Osteocyte (in vitro differentiated cells): Measurements from ENCODE around the gene C2orf92. TPM values are rescaled to one million over a fixed set of nuclear protein-coding genes. Genes with fewer than 3 reads are reported as not detected.
A peak's percentile ranks its signal among the peaks of the same experiment; 100 is the strongest.

Experiments used
- DNase-seq: peaks from one replicate; pipeline ENCODE4 v3.0.0; 2021; ENCODE audit warnings: mixed read lengths; ENCODE audit not compliant: unreplicated experiment; ENCODE audit errors: extremely low spot score
- H3K27ac Mint-ChIP-seq: one replicate; pipeline ENCODE4 v1.8.0; 2021; ENCODE audit warnings: mild to moderate bottlenecking, mixed read lengths; ENCODE audit not compliant: unreplicated experiment
- H3K27me3 Mint-ChIP-seq: one replicate; pipeline ENCODE4 v1.8.0; 2021; ENCODE audit warnings: mixed read lengths; ENCODE audit not compliant: unreplicated experiment
- H3K36me3 Mint-ChIP-seq: one replicate; pipeline ENCODE4 v1.8.0; 2021; ENCODE audit warnings: mixed read lengths; ENCODE audit not compliant: unreplicated experiment
- H3K4me1 Mint-ChIP-seq: one replicate; pipeline ENCODE4 v1.8.0; 2021; ENCODE audit warnings: mixed read lengths; ENCODE audit not compliant: unreplicated experiment
- H3K4me3 Mint-ChIP-seq: one replicate; pipeline ENCODE4 v1.8.0; 2021; ENCODE audit warnings: mild to moderate bottlenecking, moderate library complexity, mixed read lengths; ENCODE audit not compliant: unreplicated experiment
- H3K9me3 Mint-ChIP-seq: one replicate; pipeline ENCODE4 v1.8.0; 2021; ENCODE audit warnings: mixed read lengths; ENCODE audit not compliant: unreplicated experiment
- total RNA-seq: library from RNA; stranded (reverse); gene quantifications from 2 replicates; pipeline ENCODE4 v1.2.1, GENCODE V29; 2021
- TF ChIP-seq, protein P1 (sequence below): fragments of 200-600 bp; sonication (generic); IDR thresholded peaks from 2 replicates; pipeline ENCODE4 v1.5.0; 2021; ENCODE audit warnings: antibody characterized with exemption, mild to moderate bottlenecking, moderate library complexity

The C2orf92 gene
- total RNA-seq, 1 donor from 2014 or later, result 13.7 TPM

DNA sequence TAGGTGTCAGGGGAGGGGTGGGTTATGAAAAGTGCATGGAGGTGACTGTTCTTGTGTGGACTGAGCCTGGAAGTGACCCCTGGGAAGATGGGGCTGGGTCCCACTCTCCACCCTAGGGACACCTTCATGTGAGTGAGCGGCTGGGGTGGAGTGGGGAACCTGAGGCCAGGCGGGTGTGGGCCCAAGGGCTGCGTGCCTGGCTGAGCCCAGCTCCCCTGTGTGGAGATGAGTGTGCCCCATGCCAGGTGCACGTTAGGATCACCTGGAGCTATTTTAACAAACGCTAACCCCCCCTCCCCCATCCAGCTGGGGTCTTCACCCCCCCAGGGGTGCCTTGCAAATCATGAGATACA lies 70.4 kb downstream of the C2orf92 start:
- Mint-ChIP-seq H3K4me3 (no peak overlapping the region), H3K36me3 (peaks cover 10% of the 10 kb centered on the region), H3K27me3 (no peaks in the 10 kb centered on the region), H3K27ac (no peak overlapping the region), H3K9me3 (peaks cover 5% of the 10 kb centered on the region), H3K4me1 (no peaks in the 10 kb centered on the region)
- DNase-seq, result no peak
- TF ChIP-seq, protein P1, sequence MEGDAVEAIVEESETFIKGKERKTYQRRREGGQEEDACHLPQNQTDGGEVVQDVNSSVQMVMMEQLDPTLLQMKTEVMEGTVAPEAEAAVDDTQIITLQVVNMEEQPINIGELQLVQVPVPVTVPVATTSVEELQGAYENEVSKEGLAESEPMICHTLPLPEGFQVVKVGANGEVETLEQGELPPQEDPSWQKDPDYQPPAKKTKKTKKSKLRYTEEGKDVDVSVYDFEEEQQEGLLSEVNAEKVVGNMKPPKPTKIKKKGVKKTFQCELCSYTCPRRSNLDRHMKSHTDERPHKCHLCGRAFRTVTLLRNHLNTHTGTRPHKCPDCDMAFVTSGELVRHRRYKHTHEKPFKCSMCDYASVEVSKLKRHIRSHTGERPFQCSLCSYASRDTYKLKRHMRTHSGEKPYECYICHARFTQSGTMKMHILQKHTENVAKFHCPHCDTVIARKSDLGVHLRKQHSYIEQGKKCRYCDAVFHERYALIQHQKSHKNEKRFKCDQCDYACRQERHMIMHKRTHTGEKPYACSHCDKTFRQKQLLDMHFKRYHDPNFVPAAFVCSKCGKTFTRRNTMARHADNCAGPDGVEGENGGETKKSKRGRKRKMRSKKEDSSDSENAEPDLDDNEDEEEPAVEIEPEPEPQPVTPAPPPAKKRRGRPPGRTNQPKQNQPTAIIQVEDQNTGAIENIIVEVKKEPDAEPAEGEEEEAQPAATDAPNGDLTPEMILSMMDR, result no peak

DNA sequence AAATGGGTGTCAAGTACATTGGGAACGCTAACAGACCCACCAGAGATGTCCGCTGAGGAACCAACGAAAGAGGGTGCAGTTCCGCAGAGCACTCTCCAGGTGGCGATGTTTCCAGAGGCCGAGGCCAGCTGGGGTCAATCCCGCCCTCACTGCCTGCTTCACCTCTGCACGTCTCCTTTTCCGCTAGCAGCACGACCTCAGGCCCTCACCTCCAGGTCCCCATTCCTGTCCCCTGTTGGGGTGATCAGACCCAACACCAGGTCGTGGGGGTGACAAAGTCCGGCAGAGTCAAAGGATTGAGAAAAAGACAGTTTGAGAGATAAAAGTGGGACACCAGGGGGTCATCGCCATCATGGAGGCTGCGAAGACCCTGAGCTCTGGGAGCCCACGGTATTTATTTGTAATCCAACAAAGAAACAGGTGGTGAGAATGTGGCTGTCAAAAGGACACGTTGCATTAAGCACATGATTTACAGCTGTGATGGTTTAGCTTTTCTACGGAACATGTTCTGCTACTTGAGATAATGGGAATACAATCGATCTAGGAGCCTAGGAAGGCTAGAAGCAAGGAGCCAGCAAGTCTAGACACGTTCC lies 71.2 kb downstream of the C2orf92 start:
- Mint-ChIP-seq H3K4me1 (no peaks in the 10 kb centered on the region), H3K9me3 (peaks cover 5% of the 10 kb centered on the region), H3K36me3 (peaks cover 10% of the 10 kb centered on the region), H3K27me3 (no peaks in the 10 kb centered on the region), H3K27ac (no peak overlapping the region), H3K4me3 (no peak overlapping the region)
- no peak for DNase-seq
- TF ChIP-seq, protein P1, result peak; percentile 59

DNA sequence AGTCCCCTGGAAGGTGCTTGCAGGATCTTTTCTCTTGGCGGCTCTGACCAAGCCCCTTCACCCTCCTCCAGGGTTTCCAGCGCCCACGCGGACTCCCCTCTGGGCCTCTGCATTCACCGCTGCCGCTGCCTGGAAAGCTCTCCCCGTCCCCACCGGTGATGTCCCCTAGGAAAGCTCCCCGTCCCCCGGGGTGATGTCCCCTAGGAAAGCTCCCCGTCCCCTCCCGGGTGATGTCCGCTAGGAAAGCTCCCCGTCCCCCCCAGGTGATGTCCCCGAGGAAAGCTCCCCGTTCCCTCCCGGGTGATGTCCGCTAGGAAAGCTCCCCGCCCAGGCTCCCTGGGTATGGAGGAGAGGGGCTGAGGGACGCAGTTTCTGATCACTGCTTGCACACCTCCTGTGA lies 71.7 kb downstream of the C2orf92 start:
- Mint-ChIP-seq H3K27ac (no peak overlapping the region), H3K4me3 (no peak overlapping the region), H3K4me1 (no peaks in the 10 kb centered on the region)

DNA sequence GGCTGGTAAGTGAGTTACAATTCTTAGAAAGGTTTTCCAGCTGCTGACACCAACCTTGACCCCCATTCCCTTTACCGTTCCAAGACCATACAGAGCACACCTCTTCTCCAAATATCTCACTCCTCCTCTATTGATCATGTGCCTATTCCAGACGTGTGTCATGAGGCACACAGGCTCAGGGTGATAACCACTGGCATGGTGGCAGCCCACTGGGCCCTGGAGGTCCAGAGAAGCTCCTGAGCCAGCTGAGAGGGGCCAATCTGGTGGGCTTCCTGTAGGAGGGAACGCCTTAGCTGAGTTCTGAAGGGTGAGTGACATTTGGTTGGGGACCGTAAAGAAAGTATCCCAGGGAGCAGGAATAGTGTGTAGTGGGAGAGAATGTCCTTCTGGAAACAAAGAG lies 72.2 kb downstream of the C2orf92 start:
- H3K4me3 Mint-ChIP-seq, result no peak overlapping the region
- H3K27me3 Mint-ChIP-seq, result no peaks in the 10 kb centered on the region
- no peak for DNase-seq
- peaks cover 5% of the 10 kb centered on the region for H3K9me3 Mint-ChIP-seq
- TF ChIP-seq, protein P1, result no peak
- H3K4me1 Mint-ChIP-seq, result no peaks in the 10 kb centered on the region
- H3K36me3 Mint-ChIP-seq, result peaks cover 10% of the 10 kb centered on the region
- no peak overlapping the region for H3K27ac Mint-ChIP-seq

More for the DNA sequence above, 71.7 kb downstream of the C2orf92 start:
- H3K36me3 Mint-ChIP-seq, result peaks cover 10% of the 10 kb centered on the region
- H3K27me3 Mint-ChIP-seq, result no peaks in the 10 kb centered on the region
- DNase-seq, result no peak
- TF ChIP-seq, protein P1, result no peak
- peaks cover 5% of the 10 kb centered on the region for H3K9me3 Mint-ChIP-seq

DNA sequence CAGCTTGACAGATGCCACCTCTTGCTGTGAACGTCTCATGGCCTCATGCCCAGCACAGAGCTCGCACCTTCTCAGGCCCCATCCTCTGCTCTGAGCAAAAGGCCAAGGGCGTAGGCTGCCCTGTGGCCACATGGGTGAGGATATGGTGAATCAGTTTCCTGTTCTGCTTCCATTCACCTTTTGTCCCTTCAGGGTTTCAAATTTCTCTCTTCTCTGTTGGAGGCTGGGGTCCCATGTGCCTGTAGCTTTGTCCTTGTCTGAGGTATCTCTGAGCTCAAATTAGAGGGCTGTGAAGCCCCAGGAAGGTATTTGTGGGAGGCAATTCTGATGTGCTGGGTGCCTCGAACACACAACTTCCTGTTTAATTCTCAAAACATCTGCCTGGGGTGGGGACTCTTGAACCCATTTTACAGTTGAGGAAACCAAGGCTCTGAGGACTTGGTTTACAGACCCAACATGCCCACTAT lies 72.9 kb downstream of the C2orf92 start:
- TF ChIP-seq, protein P1, result no peak
- Mint-ChIP-seq H3K36me3 (peaks cover 10% of the 10 kb centered on the region), H3K9me3 (peaks cover 5% of the 10 kb centered on the region), H3K27ac (no peak overlapping the region), H3K4me3 (no peak overlapping the region), H3K27me3 (no peaks in the 10 kb centered on the region), H3K4me1 (no peaks in the 10 kb centered on the region)
- DNase-seq, result no peak
